A549 (cell line): ENCODE measurements around the gene SELENOO.

Experiments
- MAX ChIP-seq: IDR thresholded peaks from 2 replicates; pipeline ENCODE4 v1.6.1; 2012
- MAZ ChIP-seq: fragments of 150-350 bp; IDR thresholded peaks from 2 replicates; pipeline ENCODE4 v1.6.1; 2014; ENCODE audit warnings: antibody characterized with exemption, low read depth, low read length, borderline replicate concordance
- NR3C1 ChIP-seq: fragments of >200 bp; sonication (Bioruptor Twin); formaldehyde crosslinking; IDR thresholded peaks from 3 replicates; pipeline ENCODE4 v1.6.1; 2017
- POLR2A ChIP-seq: IDR thresholded peaks from 2 replicates; pipeline ENCODE4 v1.6.1; 2012; ENCODE audit warnings: mild to moderate bottlenecking, low read length
- RAD21 ChIP-seq, 2 experiments: fragments of >200 bp in 1 of 2; sonication (Bioruptor Twin) in 1 of 2; formaldehyde crosslinking in 1 of 2; IDR thresholded peaks in 1 of 2; conservative IDR thresholded peaks in 1 of 2; 2 replicates in 1 of 2; 3 replicates in 1 of 2; pipeline ENCODE4 v1.6.1; 2012 to 2018; ENCODE audit warnings: inconsistent platforms in 1 of 2
- RCOR1 ChIP-seq: fragments of 150-350 bp; IDR thresholded peaks from 2 replicates; pipeline ENCODE4 v1.6.1; 2014; ENCODE audit warnings: antibody characterized with exemption, low read length, low read depth
- RFX5 ChIP-seq: fragments of 450-650 bp; IDR thresholded peaks from 2 replicates; pipeline ENCODE4 v1.7.1; 2014; ENCODE audit warnings: antibody characterized with exemption, mild to moderate bottlenecking, moderate library complexity
- TF ChIP-seq, protein P1 (sequence below): fragments of >200 bp; sonication (Bioruptor Twin); formaldehyde crosslinking; IDR thresholded peaks from 3 replicates; pipeline ENCODE4 v1.5.1; 2016
- TF ChIP-seq, protein P2 (sequence below): fragments of 450-650 bp; IDR thresholded peaks from 2 replicates; pipeline ENCODE4 v1.6.1; 2014; ENCODE audit warnings: antibody characterized with exemption

GRCh38 chr22:50173983-50174355, 26.8 kb upstream of the SELENOO start:
- TF ChIP-seq RFX5 (no peak), RCOR1 (no peak), POLR2A (no peak), MAX (no peak), NR3C1 (no peak), MAZ (no peak), RAD21 (conservative IDR thresholded peaks at IDR 0.05 in 1 of 2, IDR thresholded peaks at IDR 0.05 in 1 of 2) (no peak)
- TF ChIP-seq, protein P1, sequence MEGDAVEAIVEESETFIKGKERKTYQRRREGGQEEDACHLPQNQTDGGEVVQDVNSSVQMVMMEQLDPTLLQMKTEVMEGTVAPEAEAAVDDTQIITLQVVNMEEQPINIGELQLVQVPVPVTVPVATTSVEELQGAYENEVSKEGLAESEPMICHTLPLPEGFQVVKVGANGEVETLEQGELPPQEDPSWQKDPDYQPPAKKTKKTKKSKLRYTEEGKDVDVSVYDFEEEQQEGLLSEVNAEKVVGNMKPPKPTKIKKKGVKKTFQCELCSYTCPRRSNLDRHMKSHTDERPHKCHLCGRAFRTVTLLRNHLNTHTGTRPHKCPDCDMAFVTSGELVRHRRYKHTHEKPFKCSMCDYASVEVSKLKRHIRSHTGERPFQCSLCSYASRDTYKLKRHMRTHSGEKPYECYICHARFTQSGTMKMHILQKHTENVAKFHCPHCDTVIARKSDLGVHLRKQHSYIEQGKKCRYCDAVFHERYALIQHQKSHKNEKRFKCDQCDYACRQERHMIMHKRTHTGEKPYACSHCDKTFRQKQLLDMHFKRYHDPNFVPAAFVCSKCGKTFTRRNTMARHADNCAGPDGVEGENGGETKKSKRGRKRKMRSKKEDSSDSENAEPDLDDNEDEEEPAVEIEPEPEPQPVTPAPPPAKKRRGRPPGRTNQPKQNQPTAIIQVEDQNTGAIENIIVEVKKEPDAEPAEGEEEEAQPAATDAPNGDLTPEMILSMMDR = no peak
- TF ChIP-seq, protein P2, sequence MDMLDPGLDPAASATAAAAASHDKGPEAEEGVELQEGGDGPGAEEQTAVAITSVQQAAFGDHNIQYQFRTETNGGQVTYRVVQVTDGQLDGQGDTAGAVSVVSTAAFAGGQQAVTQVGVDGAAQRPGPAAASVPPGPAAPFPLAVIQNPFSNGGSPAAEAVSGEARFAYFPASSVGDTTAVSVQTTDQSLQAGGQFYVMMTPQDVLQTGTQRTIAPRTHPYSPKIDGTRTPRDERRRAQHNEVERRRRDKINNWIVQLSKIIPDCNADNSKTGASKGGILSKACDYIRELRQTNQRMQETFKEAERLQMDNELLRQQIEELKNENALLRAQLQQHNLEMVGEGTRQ = no peak
